Subcutaneous adipose tissue (tissue), 4 donors: Measurements from ENCODE around the gene NR4A2. TPM values are rescaled to one million over a fixed set of nuclear protein-coding genes. Genes with fewer than 3 reads are reported as not detected.

Experiments
- total RNA-seq, 4 donors: library from RNA; depleted of rRNA; stranded (reverse); fragments of >200 nt; gene quantifications; one replicate each; pipeline ENCODE4 v1.1.0, GENCODE V29; 2016
- TF ChIP-seq, protein P1 (sequence below): fragments of 450-650 bp; IDR thresholded peaks from one replicate; pipeline ENCODE4 v1.5.1; 2016; ENCODE audit warnings: low read depth, mild to moderate bottlenecking, control low read depth, antibody characterized with exemption, moderate library complexity

The NR4A2 gene
- total RNA-seq, 4 donors from 2014 or later = 2.4 to 20.9 (median 8.0) TPM

DNA sequence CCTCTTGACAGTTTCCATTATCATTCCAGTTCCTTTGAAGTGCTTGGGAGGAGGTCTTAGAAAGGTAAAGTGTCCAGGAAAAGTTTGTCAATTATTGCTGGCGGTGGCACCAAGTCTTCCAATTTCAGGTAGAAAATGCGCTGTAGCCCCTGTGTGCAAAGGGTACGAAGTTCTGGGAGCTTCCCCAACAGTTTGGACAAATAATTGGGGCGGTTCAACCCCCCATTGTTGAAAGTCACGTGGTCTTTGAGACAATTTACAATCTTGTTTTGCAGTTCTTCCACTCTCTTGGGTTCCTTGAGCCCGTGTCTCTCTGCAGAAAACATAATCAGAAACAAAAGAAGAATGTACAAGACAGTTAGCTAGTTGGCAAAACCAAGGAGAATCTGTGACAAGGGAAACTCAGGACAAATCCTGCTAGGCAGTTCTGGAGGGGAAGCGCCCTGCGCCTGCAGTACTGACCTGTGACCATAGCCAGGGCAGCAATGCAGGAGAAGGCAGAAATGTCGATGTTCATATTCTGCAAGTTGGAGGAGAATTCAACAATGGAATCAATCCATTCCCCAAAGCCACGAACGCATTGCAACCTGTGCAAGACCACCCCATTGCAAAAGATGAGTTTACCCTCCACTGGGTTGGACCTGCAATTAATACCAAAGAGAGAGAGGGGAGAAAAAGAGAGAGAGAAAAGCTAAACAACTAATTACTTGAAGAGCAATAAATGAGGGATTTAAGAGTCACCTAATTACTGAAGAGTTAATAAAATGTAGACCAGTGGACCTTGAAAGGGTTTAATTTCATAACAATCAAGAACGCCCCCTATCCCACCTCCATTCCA, 6.6 kb downstream of the NR4A2 start:
- TF ChIP-seq, protein P1, sequence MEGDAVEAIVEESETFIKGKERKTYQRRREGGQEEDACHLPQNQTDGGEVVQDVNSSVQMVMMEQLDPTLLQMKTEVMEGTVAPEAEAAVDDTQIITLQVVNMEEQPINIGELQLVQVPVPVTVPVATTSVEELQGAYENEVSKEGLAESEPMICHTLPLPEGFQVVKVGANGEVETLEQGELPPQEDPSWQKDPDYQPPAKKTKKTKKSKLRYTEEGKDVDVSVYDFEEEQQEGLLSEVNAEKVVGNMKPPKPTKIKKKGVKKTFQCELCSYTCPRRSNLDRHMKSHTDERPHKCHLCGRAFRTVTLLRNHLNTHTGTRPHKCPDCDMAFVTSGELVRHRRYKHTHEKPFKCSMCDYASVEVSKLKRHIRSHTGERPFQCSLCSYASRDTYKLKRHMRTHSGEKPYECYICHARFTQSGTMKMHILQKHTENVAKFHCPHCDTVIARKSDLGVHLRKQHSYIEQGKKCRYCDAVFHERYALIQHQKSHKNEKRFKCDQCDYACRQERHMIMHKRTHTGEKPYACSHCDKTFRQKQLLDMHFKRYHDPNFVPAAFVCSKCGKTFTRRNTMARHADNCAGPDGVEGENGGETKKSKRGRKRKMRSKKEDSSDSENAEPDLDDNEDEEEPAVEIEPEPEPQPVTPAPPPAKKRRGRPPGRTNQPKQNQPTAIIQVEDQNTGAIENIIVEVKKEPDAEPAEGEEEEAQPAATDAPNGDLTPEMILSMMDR = no peak

DNA sequence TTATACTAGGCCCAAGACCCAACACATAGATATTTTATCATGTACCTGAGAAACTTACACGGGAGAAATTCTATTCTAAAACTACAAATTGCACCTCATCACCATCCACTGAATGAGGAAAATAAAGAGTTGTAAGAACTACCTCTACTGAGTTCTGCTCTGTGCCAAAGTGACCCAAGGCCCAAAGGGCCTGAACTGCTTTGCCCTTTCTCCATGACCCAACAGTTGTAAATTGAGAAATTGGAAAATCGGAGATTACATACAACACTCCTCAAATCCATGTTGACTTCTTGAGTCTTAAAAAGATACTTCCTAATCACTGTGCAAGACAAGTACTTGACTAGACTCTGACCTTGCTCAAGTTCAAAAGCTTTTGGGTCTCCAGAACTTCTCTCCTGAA, 8.8 kb downstream of the NR4A2 start:
- TF ChIP-seq, protein P1 = no peak

DNA sequence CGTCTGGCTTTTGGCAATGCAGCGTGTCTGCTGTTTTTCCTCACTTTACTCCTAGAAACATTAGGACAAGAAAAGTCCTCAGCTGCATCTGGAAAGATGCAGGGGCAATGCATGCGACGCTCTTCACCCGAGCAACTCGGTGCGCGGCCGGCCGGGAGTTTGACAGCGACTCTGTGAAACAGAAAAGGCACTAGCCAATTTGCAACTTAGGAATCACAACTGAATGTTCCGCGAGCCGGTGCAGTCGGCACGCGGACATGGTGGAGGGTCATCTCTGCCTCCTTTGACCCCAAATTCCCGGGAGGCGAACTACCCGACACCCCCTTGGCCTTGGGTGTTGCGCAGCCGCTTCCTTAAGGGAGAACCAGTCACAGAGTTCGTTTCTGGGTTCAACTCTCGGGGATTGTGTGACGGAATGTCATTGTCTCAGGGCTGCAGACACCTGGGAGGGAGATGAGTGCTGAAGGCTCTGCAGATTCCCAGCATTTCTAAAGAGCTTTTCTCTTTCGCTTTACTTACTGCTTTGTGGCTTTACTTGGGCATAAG, 9.8 kb downstream of the NR4A2 start:
- TF ChIP-seq, protein P1 = no peak

DNA sequence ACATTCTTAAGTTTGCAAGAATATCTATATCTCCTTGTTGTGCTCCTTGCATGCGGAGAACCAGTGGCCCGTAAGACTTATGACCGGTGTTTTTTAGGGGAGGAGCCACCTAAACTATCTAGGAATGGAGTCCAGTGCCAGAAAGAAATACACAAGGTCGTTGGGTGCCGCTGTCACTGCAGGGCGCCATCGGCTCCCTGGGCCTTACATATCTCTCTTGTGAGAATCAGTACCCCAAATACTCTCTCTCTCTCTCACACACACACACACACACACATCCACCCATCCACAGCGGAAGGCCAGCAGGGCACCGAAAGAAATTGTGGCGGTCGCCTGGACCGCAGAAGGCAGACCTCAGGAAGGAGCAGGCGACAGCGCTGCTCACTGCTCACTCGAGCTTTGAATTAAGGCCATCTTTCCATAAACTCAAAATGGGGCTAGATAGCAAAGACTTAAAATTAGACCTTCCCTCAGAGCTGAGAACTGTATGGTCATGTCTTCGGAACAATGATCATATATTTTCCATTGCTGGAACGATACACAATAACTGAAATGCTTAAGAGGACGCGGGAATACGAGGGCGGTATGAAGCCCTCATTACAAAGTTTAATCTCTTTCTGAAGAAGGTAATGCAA, 10.4 kb downstream of the NR4A2 start:
- TF ChIP-seq, protein P1 = no peak

DNA sequence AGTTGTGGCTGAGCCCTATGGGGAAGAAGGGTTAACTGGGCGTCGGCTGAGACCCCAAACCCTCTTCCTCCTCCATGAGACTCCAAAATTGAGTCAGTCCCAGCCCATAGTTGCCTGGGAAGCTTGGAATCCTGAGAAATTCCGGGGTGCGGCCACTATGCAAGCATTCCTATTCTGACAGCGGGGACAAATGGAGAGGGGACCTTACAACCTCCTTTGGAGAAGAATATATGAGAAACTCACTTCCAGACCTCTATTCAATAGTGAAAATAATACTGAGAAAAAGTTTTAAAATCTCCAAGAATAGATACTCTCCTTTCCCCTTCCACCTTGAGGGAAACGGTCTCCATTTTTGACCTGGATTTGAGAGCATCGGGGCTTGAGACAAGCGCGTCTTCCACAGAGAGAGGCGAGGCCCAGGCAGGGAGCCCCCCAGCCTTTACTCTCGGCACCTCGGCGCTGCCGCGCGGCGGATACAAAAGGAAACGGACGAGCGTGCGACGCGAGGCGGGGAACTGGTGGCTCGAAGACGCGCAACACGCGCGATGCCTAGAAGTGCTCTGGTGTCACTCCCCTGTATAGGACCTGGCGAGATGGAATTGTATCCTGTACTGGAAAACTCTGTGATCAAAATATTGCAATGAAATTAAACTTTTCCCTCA, 11.1 kb downstream of the NR4A2 start:
- TF ChIP-seq, protein P1 = no peak

DNA sequence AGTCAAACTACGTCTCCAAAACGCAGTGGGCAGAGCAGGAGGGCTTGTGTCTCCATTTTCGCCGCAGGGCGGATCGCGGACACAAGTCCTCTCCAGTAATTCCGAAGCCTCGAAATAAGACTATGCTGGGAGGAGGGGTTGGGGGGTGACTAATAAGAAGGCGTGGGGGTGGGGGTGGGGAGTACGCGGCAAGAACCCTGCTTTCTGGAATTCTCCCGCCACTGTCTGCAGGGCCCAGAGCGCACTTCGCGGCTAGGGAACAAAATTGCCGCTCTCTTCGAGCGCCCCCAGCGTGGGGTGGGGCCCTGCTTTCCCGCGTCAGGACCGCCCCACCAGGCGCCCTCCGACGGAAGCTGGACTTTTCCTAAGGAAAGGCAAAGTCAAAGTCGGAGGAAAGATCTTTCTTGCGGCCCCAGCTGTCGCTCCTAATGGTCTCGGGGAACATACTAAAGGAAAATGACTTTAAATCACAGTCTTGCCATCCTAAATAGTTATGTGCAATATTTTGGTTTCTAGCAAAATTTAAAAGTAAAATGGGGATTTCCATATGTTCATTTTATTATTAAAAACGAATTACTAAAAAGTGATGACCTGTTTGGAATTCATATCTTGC, 11.9 kb downstream of the NR4A2 start:
- TF ChIP-seq, protein P1 = no peak
